NAMALWA (cell line): ENCODE data around the gene TRERF1.
"Not testable (repeated sequence)": the region's sequence is repeated elsewhere in the genome, so short reads cannot be mapped to it uniquely, and the experiment has no call there.

Source experiments
- DNase-seq: peaks from one replicate; pipeline ENCODE4 v3.0.0-alpha.2; 2015; ENCODE audit warnings: low spot score

TRERF1 gene, protein sequence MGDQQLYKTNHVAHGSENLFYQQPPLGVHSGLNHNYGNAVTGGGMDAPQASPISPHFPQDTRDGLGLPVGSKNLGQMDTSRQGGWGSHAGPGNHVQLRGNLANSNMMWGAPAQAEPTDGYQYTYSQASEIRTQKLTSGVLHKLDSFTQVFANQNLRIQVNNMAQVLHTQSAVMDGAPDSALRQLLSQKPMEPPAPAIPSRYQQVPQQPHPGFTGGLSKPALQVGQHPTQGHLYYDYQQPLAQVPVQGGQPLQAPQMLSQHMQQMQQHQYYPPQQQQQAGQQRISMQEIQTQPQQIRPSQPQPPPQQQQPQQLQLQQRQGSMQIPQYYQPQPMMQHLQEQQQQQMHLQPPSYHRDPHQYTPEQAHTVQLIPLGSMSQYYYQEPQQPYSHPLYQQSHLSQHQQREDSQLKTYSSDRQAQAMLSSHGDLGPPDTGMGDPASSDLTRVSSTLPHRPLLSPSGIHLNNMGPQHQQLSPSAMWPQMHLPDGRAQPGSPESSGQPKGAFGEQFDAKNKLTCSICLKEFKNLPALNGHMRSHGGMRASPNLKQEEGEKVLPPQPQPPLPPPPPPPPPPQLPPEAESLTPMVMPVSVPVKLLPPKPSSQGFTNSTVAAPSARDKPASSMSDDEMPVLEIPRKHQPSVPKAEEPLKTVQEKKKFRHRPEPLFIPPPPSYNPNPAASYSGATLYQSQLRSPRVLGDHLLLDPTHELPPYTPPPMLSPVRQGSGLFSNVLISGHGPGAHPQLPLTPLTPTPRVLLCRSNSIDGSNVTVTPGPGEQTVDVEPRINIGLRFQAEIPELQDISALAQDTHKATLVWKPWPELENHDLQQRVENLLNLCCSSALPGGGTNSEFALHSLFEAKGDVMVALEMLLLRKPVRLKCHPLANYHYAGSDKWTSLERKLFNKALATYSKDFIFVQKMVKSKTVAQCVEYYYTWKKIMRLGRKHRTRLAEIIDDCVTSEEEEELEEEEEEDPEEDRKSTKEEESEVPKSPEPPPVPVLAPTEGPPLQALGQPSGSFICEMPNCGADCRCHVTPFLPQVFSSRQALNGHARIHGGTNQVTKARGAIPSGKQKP (N-terminal part only)

DNA sequence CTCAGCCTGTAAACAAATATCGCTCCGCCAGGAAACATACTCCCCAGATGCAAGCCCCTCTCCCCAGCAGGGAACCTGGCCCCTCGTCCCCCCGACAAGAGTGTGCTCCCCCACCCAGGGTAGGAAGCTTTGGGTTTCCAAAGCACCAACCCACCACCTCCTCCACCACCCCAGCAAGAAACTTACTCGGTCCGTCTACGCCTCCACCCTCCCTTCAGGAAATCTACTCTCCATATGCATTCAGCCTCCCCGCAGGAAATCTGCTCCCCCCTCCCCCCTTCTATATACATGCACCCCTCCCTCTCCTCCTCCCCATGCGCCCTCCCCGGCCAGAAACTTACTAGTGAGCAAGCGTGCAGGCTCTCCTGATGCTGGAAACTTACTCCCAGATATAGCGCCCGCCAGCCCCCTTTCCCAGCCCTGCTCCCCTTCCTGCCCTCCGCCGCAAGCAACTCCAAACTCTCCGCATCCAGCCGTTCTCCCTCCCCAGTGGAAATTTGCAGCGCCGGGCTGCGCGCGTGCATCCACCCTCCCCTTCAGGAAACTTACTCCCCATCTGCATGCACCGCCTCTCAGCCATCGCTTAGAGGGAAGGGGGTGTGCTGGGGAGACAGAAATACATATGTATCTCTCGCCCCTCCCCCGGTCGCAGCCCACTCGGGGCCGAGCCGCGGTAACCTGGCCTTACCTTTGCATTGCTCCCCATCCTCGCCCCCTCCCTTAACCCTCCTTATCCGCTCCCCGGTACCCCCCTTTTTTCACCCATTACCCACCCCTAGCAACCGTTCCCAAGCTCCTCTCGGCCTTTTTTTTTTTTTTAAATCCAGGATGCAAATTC lies at the start of gene TRERF1:
TSS of gene TRERF1 (minus strand) at position 594 of the 838 bp plus-strand sequence. CDS start 182,336 bp downstream, outside the sequence.
- DNase-seq = peak; percentile 89

DNA sequence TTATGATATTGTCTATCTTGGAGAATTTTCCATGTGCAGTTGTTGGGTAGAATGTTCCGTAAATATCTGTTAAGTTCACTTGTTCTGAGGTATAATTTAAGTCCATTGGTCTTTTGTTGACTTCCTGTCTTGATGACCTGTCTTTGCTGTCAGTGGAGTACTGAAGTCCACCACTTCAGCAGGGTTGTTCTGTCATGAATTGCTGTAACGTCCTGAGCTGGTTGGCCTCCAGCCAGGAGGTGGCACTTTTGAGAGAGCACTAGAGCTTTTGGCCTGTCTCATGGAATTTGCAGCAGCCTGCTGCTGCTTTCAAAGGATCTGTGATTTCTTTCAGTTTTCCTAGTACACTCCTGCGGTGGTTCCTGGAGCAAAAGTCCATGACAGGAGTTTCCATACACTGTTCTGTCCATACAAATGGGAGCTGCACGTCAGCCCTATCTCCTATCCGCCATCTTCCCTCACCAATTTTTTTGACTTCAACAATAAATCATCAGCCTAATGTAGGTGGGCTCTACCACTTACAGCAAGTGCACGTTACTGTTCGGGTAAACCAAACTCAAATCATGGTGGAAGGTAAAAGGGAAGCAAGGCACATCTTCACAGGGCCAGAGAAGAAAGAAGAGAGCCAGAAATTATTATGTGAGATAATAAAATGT lies 46.9 kb upstream of the TRERF1 start:
- DNase-seq = no peak

DNA sequence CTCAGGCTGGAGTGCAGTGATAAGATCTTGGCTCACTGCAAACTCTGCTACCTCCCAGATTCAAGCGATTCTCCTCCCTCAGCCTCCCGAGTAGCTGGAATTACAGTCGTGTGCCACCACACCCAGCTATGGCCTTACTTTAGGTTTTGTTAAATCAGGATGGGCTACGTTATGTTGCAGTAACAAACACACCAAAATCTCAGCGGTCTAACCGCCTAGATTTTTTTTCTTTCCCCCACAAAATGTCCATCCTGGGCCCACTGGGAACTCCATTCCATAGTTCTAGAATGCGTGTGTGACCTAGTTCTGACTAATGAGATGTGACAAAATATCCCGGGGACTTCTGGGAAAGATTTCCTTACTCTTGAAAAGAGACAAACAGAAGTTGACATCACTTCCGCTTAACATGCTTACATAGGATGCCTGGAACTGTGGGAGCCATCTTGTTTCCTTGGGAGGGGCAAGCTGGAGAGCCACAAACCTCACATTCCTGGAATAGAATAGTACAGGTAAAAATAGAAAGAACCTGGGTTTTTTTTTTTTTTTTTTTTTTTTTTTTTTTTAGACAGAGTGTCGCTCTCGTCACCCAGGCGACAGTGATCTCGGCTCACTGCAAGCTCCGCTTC lies 42.3 kb upstream of the TRERF1 start:
- no peak for DNase-seq

DNA sequence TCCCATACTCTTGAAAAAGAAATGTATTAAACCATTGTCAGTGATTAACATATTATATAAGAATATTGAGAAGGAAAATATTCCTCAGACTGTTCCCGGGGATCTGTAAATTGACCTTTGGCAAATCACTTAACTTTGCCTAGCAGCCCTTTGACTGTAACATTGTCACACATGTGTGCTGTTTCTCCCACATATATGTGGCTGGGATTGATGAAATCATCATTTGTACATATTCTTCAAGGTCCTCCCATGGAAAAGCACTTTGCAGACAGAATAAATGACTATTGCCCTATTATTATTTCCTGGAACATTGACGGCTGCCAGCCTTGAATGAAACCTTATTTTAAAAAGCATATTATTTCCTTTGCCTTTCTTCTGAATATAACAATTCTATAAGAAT lies 36.4 kb upstream of the TRERF1 start:
- no peak for DNase-seq

DNA sequence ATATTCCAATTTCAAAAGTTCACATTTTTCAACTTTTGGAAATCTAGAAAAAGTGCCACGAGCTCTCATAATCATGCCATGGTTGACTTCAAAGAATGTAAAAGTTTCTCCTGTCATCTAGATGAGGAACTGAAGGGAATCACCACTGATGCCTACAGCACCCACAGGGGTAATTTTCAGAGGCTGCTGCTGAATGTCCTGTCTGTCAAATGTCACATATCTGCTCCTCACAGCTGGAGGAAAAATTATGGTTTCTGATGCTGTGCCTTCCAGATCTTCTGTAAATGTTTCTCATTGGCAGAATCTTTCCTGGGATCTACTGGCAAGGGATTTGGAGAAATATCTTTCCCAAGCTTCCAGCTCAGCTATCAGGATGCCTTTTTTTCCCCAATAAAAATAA lies 32.5 kb upstream of the TRERF1 start:
- DNase-seq = no peak

DNA sequence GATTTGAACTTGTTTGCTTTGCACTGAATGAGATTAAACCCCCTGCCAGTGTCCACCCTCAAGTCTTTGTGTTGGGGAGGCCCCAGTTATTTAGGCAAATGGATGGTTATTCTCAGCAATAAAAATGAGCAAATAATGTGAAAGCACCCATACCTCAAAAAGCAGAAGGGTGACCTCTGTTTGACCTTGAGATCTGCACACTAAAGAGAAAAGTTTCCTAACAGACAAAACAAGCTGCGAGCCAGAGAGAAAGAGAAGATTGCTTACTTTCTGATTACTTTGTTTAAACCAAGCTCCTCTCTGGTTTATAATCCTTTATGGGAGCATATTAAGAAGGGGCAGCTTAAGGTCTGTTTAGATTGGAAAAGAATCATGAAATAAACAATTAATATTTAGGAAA lies 30.4 kb upstream of the TRERF1 start:
- DNase-seq = no peak

DNA sequence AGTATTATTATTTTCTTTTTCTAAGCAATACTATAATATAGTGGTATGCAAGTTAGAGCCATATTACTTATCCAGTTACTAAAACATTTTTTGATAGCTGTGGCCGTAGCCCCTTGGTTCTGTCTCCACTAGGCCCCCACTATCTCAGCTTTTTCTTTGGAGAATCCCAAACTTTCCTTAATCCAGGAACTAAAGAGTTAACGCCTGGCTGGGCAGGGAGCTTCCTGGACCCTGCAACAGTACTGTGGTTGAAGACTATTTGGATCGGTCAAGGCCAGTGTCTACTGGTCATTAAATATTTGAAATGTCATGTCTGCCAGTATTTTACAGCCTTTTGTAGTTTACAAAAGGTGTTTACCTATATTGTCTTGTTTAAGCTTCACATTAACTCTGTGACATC lies 20.0 kb upstream of the TRERF1 start:
- DNase-seq = no peak

DNA sequence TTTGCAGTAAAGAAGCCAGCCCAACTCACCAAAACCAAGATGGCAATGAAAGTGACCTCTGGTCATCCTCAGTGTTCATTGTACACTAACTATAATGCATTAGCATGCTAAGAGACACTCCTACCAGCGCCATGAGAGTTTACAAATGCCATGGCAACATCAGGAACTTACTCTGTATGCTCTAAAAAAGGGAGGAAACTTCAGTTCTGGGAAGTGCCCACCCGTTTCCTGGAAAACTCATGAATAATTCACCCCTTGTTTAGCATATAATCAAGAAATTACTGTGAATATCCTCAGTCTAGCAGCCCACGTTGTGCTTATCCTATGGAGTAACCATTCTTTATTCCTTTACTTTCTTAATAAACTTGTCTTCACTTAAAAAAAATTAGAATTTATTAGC lies 19.4 kb upstream of the TRERF1 start:
- DNase-seq = no peak

DNA sequence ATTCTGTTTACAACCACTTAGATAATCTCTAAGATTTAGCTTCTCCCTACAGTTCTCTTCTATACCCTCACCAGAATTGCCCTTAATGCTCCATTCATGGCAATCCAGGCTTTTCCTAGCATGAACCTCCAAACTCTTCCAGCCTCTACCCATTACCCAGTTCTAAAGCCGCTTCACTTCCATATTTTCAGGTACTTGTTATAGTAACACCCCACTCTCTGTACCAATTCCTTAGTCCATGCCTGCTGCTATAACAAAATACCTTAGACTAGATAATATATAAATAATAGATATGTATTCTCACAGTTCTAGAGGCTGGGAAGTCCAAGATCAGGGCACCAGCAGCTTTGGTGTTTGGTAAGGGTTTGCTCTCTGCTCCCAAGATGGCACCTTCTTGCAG lies 16.5 kb upstream of the TRERF1 start:
- no peak for DNase-seq

DNA sequence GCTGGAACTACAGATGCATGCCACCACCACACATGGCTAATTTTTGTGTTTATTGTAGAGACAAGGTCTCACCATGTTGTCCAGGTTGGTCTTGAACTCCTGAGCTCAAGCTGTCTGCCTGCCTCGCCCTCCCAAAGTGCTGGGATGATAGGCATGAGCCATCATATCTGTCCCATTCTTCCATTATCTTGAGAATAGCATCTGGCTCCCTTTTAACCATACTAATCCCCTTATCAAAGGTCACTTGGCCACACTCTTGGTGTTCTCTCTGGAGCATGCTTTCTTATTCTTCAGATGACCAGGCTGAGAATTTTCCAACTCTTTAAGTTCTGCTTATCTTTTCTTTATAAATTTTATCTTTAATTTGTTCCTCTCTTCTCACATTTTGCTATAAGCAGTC lies 15.9 kb upstream of the TRERF1 start:
- no peak for DNase-seq

DNA sequence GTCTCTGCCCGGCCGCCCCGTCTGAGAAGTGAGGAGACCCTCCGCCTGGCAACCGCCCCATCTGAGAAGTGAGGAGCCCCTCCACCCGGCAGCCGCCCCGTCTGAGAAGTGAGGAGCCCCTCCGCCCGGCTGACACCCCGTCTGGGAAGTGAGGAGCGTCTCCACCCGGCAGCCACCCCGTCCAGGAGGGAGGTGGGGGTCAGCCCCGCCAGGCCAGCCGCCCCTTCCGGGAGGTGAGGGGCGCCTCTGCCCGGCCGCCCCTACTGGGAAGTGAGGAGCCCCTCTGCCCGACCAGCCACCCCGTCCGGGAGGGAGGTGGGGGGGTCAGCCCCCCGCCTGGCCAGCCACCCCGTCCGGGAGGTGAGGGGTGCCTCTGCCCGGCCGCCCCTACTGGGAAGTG lies 14.7 kb upstream of the TRERF1 start:
- DNase-seq = not testable (repeated sequence)

DNA sequence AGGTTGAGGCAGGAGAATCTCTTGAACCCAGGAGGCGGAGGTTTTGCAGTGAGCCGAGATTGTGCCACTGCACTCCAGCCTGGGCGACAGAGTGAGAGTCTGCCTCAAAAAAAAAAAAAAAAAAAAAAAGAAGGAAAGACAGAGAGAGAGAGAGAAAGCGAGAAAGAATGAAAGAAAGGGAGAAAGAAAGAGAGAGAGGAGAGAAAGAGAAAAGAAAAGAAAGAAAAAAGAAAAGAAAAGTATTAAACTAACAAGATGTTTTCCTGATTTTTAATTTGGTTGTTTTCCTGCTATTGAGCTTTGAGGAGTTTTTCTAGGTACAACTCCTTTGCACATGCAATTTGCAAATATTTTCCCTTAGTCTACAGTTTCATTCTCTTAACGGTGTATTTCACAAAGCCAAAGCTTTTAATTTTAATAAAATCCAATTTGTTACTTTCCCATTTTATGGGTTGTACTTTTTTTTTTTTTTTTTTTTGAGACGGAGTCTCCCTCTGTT lies 10.8 kb upstream of the TRERF1 start:
- DNase-seq = no peak

DNA sequence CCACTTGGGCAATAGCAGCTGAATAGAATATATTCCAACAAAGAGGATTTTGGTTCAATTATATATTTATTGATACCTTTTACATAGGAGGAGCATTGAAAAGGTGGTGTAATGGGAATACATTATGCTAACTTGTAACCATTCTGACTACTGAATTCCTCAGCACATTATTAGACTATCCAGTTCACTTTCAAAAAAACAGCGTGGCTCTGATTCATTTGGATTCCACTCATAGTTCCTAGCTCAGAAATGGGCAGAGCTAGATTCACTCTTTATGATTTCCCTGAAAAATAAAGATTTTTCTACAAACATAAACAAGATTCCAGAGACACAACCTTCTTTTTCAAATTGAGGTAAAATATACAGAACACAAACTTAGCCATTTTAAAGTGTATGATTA lies 9.2 kb upstream of the TRERF1 start:
- no peak for DNase-seq

DNA sequence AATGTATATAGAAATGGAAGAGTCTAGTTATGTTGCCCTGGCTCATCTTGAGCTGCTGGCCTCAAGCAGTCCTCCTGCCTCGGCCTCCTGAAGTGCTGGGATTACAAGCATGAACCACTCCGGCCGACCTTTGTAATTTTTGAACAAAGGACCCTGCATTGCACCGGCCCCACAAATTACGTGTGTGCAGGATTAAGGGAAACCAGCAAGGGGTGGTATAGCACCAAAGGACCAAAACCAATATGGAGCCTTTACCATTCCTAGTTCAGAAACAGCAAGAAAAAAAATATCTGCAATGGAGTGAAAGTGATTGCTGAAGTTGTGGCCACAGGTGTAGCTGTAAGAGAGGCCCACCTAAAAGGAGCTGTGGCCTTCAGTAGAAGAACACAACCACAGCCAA lies 8.2 kb upstream of the TRERF1 start:
- DNase-seq = no peak

DNA sequence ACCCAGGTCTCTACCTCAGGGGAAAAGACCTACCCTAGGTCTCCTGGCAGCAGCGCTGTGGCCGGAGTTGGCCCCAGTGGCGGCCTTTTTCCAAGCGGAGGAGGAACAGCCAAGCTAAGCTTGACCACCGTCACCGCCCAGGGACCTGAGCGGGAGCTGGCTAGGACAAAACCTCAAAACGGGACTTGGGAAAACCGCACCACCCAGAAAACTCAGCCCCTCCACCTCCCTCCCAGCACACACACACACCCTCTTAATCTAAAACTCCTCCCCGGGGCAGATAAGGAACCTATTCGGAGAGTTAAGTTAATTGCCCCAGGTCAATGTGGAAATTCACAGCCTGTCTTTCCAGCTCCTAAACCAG lies 2.7 kb upstream of the TRERF1 start:
- no peak for DNase-seq

DNA sequence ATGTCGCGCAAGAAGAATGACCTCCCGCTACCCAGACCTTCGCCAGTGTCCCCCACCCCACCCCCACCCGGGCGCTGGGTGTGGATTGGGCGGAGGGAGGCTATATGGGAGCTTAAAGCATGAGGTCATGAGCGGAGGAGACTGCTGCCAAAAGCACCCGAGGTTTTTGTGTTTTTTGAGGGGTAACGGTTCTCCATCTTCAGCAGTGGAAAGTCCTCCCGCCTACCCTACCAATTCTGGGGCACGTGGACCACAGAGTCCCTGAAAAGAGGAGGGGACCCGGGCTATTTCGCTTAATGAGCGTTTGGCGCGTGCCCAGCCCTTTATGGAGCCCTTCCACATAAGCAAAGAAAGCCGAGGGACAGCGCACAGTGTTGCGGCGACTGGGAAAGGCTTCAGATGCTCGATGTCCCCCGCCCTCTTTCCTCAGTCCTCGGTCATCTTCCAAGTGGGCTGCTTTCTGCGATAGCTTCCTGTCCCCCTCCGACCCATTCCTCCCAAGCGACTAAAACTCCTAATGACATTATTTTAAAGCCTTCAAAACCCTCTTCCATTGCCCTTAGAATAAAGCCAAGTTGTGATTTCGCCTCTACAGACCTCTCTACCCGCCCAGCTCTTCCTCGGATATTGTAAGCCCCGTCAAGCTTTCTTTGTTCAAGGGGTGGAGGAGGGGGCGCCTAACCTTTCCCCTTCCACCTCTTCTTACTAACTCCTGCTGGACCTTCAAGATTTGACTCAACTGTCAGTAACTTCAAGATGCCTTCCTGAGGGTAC lies 2.1 kb upstream of the TRERF1 start:
- DNase-seq = no peak

DNA sequence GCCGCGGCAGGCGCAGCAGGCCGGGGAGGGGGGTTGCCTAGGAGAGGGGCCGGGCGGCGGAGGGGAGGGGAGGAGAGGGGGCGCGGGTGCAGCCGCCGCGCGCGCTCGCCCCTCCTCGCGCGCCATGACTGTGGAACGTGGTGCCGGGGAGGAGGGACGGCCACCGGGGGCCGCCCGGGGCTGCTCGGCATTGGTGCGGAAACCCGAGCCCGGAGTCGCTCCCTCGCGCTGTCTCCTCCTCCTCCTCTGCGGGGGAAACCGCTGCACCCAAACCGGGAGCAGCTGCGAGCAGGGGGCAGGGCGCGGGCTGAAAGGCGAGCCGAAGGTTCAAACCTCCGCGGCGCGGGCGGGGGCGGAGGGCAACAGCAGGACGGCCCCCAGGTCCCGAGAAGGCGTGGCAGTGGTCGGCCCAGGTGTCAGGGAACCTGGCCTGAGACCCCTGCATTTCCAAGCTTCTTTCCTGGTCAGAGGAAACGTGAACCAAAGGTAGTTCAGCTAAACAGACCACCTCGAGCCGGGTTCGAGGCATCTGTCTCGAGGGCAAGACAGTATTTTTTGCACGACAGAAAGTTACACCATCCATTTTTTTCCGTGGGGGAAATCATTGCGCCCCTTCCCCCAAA lies 1.4 kb upstream of the TRERF1 start:
- DNase-seq = peak; percentile 81

DNA sequence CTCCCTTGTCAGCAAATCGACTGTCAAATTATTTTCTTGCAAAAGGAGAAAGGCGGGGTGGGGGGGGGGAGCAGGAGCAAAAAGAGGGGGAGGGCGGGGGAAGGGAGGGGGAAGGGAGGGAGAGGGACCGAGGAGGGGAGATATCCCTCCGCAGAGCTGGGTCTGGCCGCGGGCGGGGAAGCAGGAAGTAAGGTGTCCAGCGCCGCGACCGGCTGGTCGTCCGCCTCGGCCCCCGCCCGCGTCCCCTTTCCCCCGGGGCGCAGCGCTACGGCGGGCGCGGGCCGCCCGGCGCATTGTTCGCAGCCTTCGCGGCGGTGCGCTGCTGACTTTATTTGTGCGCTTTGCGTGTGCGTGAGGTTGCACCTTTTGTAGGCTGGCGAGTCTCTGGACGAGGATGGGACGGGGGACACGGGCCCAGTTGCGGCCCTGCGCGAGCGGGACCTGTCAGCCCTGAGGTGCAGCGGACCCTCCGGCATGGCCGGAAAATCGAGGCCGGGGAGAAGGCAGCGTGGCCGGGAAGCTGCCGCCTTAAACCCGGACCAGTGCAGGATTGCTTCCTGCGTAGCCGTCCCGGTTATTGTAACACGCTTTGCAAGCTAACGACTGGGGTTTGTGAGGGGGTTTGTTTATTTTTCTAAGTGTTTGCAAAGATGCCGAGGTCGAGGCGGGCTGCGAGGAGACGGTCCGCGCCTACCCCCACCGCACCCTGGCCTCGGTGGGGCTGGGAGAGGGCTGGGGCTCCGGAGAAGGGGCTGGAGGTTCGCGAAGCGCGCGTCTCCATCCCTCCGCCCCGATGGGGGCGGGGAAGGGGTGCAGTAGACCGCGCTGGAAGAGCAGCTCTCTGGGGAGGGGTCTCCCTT lies 675 bp upstream of the TRERF1 start:
- peak; percentile 82 for DNase-seq
